Measurements from ENCODE around the gene LIMK1. TPM values are rescaled to one million over a fixed set of nuclear protein-coding genes. Genes with fewer than 3 reads are reported as not detected.
"Not testable (repeated sequence)": the region's sequence is repeated elsewhere in the genome, so short reads cannot be mapped to it uniquely, and the experiment has no call there.

The LIMK1 gene
- total RNA-seq, result 25.3 and 26.3 TPM in 2 replicates

DNA sequence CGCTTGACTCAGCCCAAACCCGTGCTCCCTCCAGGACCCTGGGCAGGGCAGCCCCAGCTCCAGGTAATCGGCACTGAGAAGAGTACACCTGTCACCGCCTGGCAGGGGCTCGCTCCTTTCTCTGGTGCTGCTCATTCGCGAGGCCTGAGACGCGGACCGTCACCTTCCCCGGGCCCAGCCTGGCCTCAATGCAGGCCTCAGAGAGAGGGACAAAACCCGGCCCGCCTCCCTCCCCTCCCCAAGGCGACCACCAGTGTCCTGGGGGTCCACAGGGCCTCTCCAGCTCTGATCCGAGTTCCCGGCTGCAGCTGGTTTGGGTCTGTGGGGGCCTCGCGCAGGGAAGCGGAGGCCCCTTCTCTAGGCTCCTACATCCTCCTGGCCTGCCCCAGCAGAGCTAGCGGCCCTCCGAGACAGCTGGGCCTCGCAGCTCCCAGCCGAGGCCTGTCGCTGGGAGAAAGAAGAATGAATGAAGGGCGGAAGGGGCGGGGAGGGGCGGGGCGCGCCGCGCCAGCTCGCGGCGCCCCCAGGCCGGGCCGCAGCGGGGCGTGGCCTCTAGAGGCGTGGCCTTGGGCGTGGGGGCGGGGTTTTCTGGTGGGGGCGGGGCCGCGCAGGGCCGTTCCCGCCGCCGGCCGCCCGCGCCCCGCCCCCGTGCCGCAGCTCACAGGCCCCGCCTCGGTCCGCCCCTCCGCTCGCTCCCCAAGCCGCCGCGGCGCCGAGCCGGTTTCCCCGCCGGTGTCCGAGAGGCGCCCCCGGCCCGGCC lies at the start of gene LIMK1:
LIMK1 (plus strand) TSS at position 688 of the 760 bp plus-strand sequence. CDS start 187 bp downstream, outside the sequence.
- Mint-ChIP-seq H3K9me3 (no peaks in the 10 kb centered on the region), H3K4me3 (peak within 1 kb of the TSS; percentile 87), H3K27me3 (no peaks in the 10 kb centered on the region), H3K27ac (peak within 1 kb of the TSS; percentile 89), H3K4me1 (peaks cover 17% of the 10 kb centered on the region), H3K36me3 (ENCODE audit: low read depth) (peaks cover 5% of the 10 kb centered on the region)
- peak; percentile 96 for DNase-seq
- intact Hi-C loops (cut with micrococcal nuclease), result loop anchor here (1.0 to 5.0 kb wide), 5 partner anchors 11 to 369 kb away; partner anchors contain the start of genes EIF4H, GTF2IRD1 and RFC2

DNA sequence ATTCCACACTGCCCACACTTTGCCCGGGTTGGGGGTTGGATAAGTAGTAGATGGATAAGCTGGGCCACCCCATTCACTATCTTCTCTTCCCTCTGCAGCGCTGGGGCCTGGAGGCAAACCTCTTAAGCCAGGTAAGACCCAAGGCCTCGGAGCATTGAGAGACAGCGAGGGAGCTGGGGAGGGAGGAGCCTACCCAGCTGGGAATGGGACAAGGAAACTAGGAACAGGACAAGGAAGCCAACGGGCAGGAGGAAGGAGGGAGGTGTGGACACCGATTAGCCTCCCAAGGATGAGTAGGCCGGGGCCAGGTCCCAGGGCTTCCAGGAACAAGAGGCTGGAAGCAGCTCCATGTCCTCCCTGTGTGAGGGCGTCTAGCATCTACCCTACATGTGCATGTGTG lies 46.0 kb upstream of the LIMK1 start:
- H3K27ac Mint-ChIP-seq, result no peak overlapping the region

DNA sequence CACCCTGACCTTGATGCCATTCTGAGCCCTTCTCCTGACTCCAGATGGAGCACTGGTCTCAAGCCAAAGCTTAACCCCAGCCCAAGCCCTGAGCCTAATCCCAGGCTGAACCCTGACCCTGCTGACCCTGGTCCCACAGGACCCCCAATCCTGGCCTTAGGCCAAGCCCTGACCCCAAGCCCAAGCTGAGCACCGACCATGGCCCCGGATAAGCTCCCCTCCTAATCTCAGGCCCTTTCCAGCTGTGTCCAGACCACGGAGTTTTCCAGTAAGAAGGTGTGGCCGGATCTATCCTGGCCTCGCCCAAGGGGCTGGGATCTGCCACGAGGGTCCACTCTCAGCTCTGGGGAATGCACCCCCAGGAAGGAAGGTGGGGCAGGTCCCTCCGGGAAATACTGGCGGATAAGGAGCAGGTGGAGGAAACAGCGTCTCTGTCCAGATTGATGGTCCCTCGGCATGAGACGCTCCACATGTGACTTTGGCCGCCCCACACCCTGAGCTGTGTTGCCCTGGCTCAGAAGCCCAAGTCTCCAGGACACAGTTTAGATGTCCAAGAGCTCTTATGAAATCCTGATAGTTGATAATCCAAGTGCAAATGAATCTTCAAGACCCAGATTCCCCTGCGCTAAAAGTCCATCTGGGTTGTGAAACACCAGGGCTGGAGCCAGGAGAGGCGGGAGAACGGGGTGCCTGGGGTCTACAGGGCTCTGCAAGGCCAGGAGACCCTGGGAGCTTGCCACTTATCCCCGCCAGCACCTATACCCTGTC lies 45.2 kb upstream of the LIMK1 start:
- Mint-ChIP-seq H3K27ac (no peak overlapping the region), H3K9me3 (no peaks in the 10 kb centered on the region), H3K27me3 (no peaks in the 10 kb centered on the region), H3K4me1 (no peaks in the 10 kb centered on the region), H3K36me3 (ENCODE audit: low read depth) (no peaks in the 10 kb centered on the region), H3K4me3 (no peak overlapping the region)
- DNase-seq, result no peak
- intact Hi-C loops (cut with micrococcal nuclease), result no loop called here

More for the DNA sequence above, 46.0 kb upstream of the LIMK1 start:
- Mint-ChIP-seq H3K4me3 (no peak overlapping the region), H3K4me1 (no peaks in the 10 kb centered on the region), H3K27me3 (no peaks in the 10 kb centered on the region), H3K36me3 (ENCODE audit: low read depth) (no peaks in the 10 kb centered on the region), H3K9me3 (no peaks in the 10 kb centered on the region)
- intact Hi-C loops (cut with micrococcal nuclease), result no loop called here
- no peak for DNase-seq

DNA sequence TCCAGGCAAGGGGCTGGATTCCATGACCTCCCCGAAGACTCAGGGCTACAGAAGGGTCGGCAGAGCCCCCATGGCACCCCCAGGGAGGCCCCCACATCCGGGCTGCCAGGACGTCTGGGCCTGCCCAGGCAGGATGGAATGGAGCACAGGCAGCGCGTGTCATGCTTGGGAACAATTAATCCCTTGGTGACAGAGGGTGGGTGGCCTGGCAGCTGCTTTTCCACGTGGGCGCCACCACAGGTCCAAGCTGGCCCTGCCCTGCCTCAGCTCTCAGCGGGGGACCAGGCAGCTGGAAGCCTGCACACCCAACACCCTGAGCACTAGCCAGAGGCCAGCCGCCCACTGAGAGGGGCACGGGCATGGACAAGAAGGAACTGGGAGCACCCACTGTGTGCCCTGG lies 44.3 kb upstream of the LIMK1 start:
- H3K4me3 Mint-ChIP-seq, result no peak overlapping the region
- no peaks in the 10 kb centered on the region for H3K36me3 Mint-ChIP-seq (ENCODE audit: low read depth)
- no peaks in the 10 kb centered on the region for H3K4me1 Mint-ChIP-seq
- no peak overlapping the region for H3K27ac Mint-ChIP-seq
- intact Hi-C loops (cut with micrococcal nuclease), result no loop called here
- no peaks in the 10 kb centered on the region for H3K27me3 Mint-ChIP-seq
- DNase-seq, result no peak
- H3K9me3 Mint-ChIP-seq, result no peaks in the 10 kb centered on the region

- intact Hi-C loops (cut with micrococcal nuclease), result no loop called here
- H3K27ac Mint-ChIP-seq, result no peak overlapping the region
- H3K4me1 Mint-ChIP-seq, result no peaks in the 10 kb centered on the region
- H3K27me3 Mint-ChIP-seq, result no peaks in the 10 kb centered on the region
- H3K9me3 Mint-ChIP-seq, result no peaks in the 10 kb centered on the region
- no peak overlapping the region for H3K4me3 Mint-ChIP-seq
- DNase-seq, result no peak
- no peaks in the 10 kb centered on the region for H3K36me3 Mint-ChIP-seq (ENCODE audit: low read depth)
Observed at GRCh38 chr7:74040101-74040790, 43.4 kb upstream of the LIMK1 start.

- Mint-ChIP-seq H3K27me3 (no peaks in the 10 kb centered on the region), H3K4me3 (no peak overlapping the region), H3K36me3 (ENCODE audit: low read depth) (no peaks in the 10 kb centered on the region), H3K27ac (no peak overlapping the region), H3K4me1 (no peaks in the 10 kb centered on the region), H3K9me3 (no peaks in the 10 kb centered on the region)
- intact Hi-C loops (cut with micrococcal nuclease), result no loop called here
- DNase-seq, result no peak
Observed at GRCh38 chr7:74040791-74041520, 42.6 kb upstream of the LIMK1 start.

DNA sequence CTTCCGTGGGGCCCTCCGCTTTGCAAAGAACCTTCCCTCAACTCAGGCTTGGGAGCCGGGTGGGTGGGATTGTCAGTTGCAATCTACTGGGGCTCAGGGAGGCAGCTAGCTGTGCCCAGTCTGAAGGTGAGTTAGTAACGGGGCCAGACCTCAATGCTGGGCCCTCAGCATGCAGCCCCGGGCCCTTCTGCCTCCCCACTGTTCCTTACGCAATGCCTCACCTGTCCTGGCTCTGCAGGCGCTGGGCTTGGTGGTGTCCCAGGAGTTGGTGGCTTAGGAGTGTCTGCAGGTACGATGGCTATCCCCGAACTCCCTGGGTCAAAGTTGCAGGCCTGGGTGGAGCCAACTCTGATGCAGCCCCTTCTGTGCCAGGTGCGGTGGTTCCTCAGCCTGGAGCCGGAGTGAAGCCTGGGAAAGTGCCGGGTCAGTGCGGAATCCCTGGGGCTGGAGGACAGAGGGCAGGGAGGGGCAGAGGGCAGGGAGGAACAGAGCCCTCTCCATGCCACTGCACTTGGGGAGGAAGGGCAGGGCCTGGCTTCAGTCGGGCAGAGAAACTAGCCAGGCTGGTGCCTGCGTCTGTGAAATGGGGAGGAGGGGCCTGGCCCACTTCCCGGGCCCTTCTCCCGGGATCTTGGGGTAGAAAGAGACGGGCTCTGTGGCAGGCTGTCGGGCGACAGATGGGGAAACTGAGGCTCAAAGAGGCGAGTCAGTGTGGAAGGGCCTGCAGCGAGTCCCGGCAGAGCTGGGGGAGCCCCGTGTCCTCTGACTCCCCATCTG lies 40.7 kb upstream of the LIMK1 start:
- Mint-ChIP-seq H3K4me3 (no peak overlapping the region), H3K27me3 (no peaks in the 10 kb centered on the region), H3K36me3 (ENCODE audit: low read depth) (no peaks in the 10 kb centered on the region), H3K9me3 (no peaks in the 10 kb centered on the region), H3K4me1 (no peaks in the 10 kb centered on the region), H3K27ac (no peak overlapping the region)
- intact Hi-C loops (cut with micrococcal nuclease), result no loop called here
- no peak for DNase-seq

GRCh38 chr7:74043523-74043951 lies 40.1 kb upstream of the LIMK1 start:
- Mint-ChIP-seq H3K4me1 (no peaks in the 10 kb centered on the region), H3K36me3 (ENCODE audit: low read depth) (no peaks in the 10 kb centered on the region), H3K9me3 (no peaks in the 10 kb centered on the region), H3K27me3 (no peaks in the 10 kb centered on the region), H3K4me3 (no peak overlapping the region), H3K27ac (no peak overlapping the region)
- DNase-seq, result no peak
- intact Hi-C loops (cut with micrococcal nuclease), result no loop called here

DNA sequence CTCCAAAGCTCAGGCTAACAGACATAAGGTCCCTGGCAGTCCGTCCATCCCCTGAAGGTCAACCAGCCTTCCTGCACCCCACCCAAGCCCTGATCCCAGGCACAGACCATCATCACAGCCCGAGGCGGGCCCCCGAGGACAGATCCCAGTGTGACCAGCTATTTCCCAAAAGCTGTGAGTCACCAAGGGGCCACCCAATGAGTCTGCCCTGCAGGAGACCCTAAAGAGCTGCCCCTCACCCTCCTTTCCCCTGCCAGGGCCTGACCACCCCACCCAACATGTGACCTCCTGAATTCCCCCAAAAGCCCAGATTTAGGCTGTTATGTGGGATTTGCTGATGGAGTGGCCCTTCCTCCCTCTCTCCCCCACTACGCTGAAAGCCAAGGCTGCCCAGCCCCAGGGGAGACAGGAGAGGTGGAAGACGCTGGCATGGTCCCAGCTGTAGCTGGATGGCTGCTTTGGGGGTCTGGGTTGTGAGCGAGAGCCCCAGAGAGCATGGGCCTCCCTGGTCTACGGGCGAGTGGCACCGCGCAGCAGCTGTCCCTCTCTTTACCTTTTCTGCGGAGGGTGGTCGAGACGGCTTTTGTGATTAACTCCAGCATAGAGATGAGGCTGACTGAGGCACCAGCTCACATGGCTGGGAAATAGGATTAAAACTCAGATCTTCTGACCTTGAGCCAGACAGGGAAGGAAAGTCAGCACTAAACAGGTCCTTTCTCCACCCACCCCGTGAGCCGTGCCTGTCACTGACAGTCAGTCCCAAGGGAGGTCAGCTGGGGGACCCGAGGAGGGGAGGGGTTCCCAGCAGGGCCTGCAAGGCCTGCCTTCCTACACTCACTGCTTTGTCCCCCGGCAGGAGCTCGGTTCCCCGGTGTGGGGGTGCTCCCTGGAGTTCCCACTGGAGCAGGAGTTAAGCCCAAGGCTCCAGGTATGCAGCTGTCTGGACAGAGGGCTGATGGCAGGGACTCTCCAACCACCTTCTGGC lies 38.9 kb upstream of the LIMK1 start:
- no peaks in the 10 kb centered on the region for H3K9me3 Mint-ChIP-seq
- no peak overlapping the region for H3K4me3 Mint-ChIP-seq
- intact Hi-C loops (cut with micrococcal nuclease), result no loop called here
- H3K27ac Mint-ChIP-seq, result no peak overlapping the region
- H3K36me3 Mint-ChIP-seq (ENCODE audit: low read depth), result no peaks in the 10 kb centered on the region
- DNase-seq, result no peak
- H3K4me1 Mint-ChIP-seq, result no peaks in the 10 kb centered on the region
- H3K27me3 Mint-ChIP-seq, result no peaks in the 10 kb centered on the region

DNA sequence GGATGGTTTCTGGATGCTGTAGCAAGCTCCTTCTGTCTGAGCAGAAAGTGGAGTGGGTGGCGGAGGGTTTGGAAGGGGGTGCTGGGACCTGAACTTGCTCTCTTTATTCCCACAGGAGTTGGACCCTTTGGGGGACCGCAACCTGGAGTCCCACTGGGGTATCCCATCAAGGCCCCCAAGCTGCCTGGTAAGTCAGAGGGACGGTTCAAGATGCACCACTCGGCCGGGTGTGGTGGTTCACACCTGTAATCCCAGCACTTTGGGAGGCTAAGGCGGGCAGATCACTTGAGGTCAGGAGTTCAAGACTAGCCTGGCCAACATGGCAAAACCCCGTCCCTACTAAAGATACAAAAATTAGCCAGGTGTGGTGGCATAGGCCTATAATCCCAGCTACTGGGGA lies 37.0 kb upstream of the LIMK1 start:
- H3K27ac Mint-ChIP-seq; H3K36me3 Mint-ChIP-seq (ENCODE audit: low read depth); H3K9me3 Mint-ChIP-seq; DNase-seq; H3K4me3 Mint-ChIP-seq; intact Hi-C loops (cut with micrococcal nuclease); H3K4me1 Mint-ChIP-seq; H3K27me3 Mint-ChIP-seq: not testable (repeated sequence)

DNA sequence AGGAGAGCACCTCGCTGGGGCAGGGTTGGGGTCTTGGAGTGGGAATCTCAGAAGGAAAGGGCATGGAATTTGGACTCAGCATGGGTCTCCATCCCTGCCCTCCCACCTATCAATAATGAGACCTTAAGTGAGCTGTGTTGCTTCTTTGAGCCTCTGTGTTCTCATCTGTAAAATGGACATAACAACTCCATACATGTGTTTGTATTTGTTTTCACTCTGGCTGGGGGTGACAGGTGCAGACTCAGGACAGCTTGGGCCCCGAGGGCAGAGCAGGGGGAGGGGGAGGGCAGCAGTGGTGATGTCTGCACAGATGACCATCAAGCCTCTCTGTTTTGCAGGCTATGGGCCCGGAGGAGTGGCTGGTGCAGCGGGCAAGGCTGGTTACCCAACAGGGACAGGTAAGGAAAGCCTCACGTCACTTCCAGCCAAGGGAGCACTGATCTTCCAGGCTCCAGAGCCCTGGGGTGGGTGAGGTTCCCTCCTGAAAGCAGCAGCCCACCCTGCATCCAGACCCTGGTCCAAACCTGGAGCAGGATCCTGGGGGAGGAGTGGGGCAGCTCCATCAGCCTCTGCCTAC lies 35.7 kb upstream of the LIMK1 start:
- Mint-ChIP-seq H3K4me3 (no peak overlapping the region), H3K27me3 (no peaks in the 10 kb centered on the region), H3K27ac (no peak overlapping the region), H3K4me1 (no peaks in the 10 kb centered on the region), H3K36me3 (ENCODE audit: low read depth) (no peaks in the 10 kb centered on the region), H3K9me3 (no peaks in the 10 kb centered on the region)
- DNase-seq, result no peak
- intact Hi-C loops (cut with micrococcal nuclease), result no loop called here

Data from activated CD4-positive, alpha-beta T cell treated with anti-CD3 and anti-CD28 coated beads, Interleukin-2, amount 10 ng/mL, durations not matched to agents 24 days and 14 days (primary cell).